ENCODE measurements around the gene SUSD4. TPM values are rescaled to one million over a fixed set of nuclear protein-coding genes. Genes with fewer than 3 reads are reported as not detected.

SUSD4 gene
- total RNA-seq, 1 experiment from 2014 or later: 31.4 TPM

- peak in 1 of 2 experiments; percentile 20 for TF ChIP-seq CTCF (IDR thresholded peaks at IDR 0.05; ENCODE audit: insufficient read depth in 1 of 2, low read depth in 1 of 2, low read length in 1 of 2, severe bottlenecking in 1 of 2, unreplicated experiment in 1 of 2)
- POLR2A ChIA-PET: no interaction called here
- Histone ChIP-seq H3K27me3 (replicated peaks; ENCODE audit: control insufficient read depth, insufficient read depth, low read length) (no peaks in the 10 kb centered on the region), H3K9me3 (no peaks in the 10 kb centered on the region), H3K4me3 (ENCODE audit: low read depth, low read length) (no peak overlapping the region), H3K4me1 (peaks cover 18% of the 10 kb centered on the region), H3K36me3 (ENCODE audit: control insufficient read depth, insufficient read depth, low read length) (no peaks in the 10 kb centered on the region)
- Mint-ChIP-seq H3K9me3 (ENCODE audit: unreplicated experiment) (peaks cover 12% of the 10 kb centered on the region), H3K4me1 (ENCODE audit: low read depth, unreplicated experiment) (peaks cover 16% of the 10 kb centered on the region), H3K27me3 (ENCODE audit: insufficient read depth, unreplicated experiment) (no peaks in the 10 kb centered on the region), H3K27ac (ENCODE audit: unreplicated experiment) (peak overlapping the region; percentile 24), H3K4me3 (ENCODE audit: unreplicated experiment) (no peak overlapping the region), H3K36me3 (ENCODE audit: insufficient read depth, unreplicated experiment) (peaks cover 6% of the 10 kb centered on the region)
- no peak for DNase-seq
- BruUV-seq (replicated peaks): no TSS peak
- intact Hi-C loops (cut with micrococcal nuclease; ENCODE audit: unreplicated experiment): loop anchor here (1.0 to 5.0 kb wide), 4 partner anchors 32 to 111 kb away; no protein-coding TSS in a partner anchor
- CTCF ChIA-PET: interaction anchor here (1.1 to 1.5 kb wide), 2 partner anchors 70 to 111 kb away, joined by 9 to 10 read pairs; no protein-coding TSS in a partner anchor
These were observed 119.4 kb downstream of the SUSD4 start for GRCh38 chr1:223244366-223245103.

GRCh38 chr1:223243441-223244050 lies 120.4 kb downstream of the SUSD4 start:
- H3K4me3 Mint-ChIP-seq (ENCODE audit: unreplicated experiment): no peak overlapping the region
- H3K4me1 ChIP-seq: peaks cover 18% of the 10 kb centered on the region
- CTCF ChIA-PET: interaction anchor here (0.6 to 1.5 kb wide), 3 partner anchors 34 to 110 kb away, joined by 3 to 9 read pairs (median 3); no protein-coding TSS in a partner anchor
- H3K4me3 ChIP-seq (ENCODE audit: low read depth, low read length): no peak overlapping the region
- no peak for TF ChIP-seq CTCF (IDR thresholded peaks at IDR 0.05; ENCODE audit: insufficient read depth in 1 of 2, low read depth in 1 of 2, low read length in 1 of 2, severe bottlenecking in 1 of 2, unreplicated experiment in 1 of 2)
- no peak overlapping the region for H3K27ac Mint-ChIP-seq (ENCODE audit: unreplicated experiment)
- POLR2A ChIA-PET: no interaction called here
- peaks cover 16% of the 10 kb centered on the region for H3K4me1 Mint-ChIP-seq (ENCODE audit: low read depth, unreplicated experiment)
- H3K36me3 Mint-ChIP-seq (ENCODE audit: insufficient read depth, unreplicated experiment): peaks cover 6% of the 10 kb centered on the region
- H3K9me3 Mint-ChIP-seq (ENCODE audit: unreplicated experiment): peaks cover 22% of the 10 kb centered on the region
- no peak for DNase-seq
- intact Hi-C loops (cut with micrococcal nuclease; ENCODE audit: unreplicated experiment): loop anchor here (1.0 to 5.0 kb wide), 3 partner anchors 31 to 68 kb away; no protein-coding TSS in a partner anchor
- no peaks in the 10 kb centered on the region for H3K27me3 Mint-ChIP-seq (ENCODE audit: insufficient read depth, unreplicated experiment)
- no peaks in the 10 kb centered on the region for H3K36me3 ChIP-seq (ENCODE audit: control insufficient read depth, insufficient read depth, low read length)
- H3K9me3 ChIP-seq: no peaks in the 10 kb centered on the region
- no peaks in the 10 kb centered on the region for H3K27me3 ChIP-seq (replicated peaks; ENCODE audit: control insufficient read depth, insufficient read depth, low read length)
- BruUV-seq (replicated peaks): no TSS peak

- DNase-seq: no peak
- no peaks in the 10 kb centered on the region for H3K27me3 ChIP-seq (replicated peaks; ENCODE audit: control insufficient read depth, insufficient read depth, low read length)
- H3K4me1 ChIP-seq: peaks cover 18% of the 10 kb centered on the region
- CTCF ChIA-PET: interaction anchor here (0.6 kb wide), 1 partner anchor 33 kb away, joined by 3 read pairs; no protein-coding TSS in a partner anchor
- H3K4me3 ChIP-seq (ENCODE audit: low read depth, low read length): no peak overlapping the region
- intact Hi-C loops (cut with micrococcal nuclease; ENCODE audit: unreplicated experiment): loop anchor here (5.0 kb wide), 1 partner anchor 46 kb away; no protein-coding TSS in a partner anchor
- BruUV-seq (replicated peaks): no TSS peak
- no peak for TF ChIP-seq CTCF (IDR thresholded peaks at IDR 0.05; ENCODE audit: insufficient read depth in 1 of 2, low read depth in 1 of 2, low read length in 1 of 2, severe bottlenecking in 1 of 2, unreplicated experiment in 1 of 2)
- peaks cover 6% of the 10 kb centered on the region for H3K36me3 Mint-ChIP-seq (ENCODE audit: insufficient read depth, unreplicated experiment)
- peaks cover 28% of the 10 kb centered on the region for H3K9me3 Mint-ChIP-seq (ENCODE audit: unreplicated experiment)
- H3K27me3 Mint-ChIP-seq (ENCODE audit: insufficient read depth, unreplicated experiment): no peaks in the 10 kb centered on the region
- H3K27ac Mint-ChIP-seq (ENCODE audit: unreplicated experiment): no peak overlapping the region
- H3K4me3 Mint-ChIP-seq (ENCODE audit: unreplicated experiment): no peak overlapping the region
- H3K36me3 ChIP-seq (ENCODE audit: control insufficient read depth, insufficient read depth, low read length): no peaks in the 10 kb centered on the region
- no peaks in the 10 kb centered on the region for H3K9me3 ChIP-seq
- H3K4me1 Mint-ChIP-seq (ENCODE audit: low read depth, unreplicated experiment): peaks cover 16% of the 10 kb centered on the region
- POLR2A ChIA-PET: no interaction called here
These were observed 121.0 kb downstream of the SUSD4 start for GRCh38 chr1:223242971-223243370.

Data from Caco-2 (cell line).